Activated CD4-positive, alpha-beta memory T cell treated with anti-CD3 and anti-CD28 coated beads for 36 hours (primary cell): Measurements from ENCODE around the gene CAND2. TPM values are rescaled to one million over a fixed set of nuclear protein-coding genes. Genes with fewer than 3 reads are reported as not detected.

ENCODE experiments used
- CTCF ChIA-PET: fragments of 350-600 bp; sonication (Branson Sonifier 250); formaldehyde crosslinking; loops from one replicate; lab custom pipeline; 2021; ENCODE audit warnings: antibody characterized with exemption, inconsistent platforms; lab: Charles Lee
- POLR2A ChIA-PET: fragments of 350-600 bp; sonication (Branson Sonifier 250); formaldehyde crosslinking; loops from one replicate; lab custom pipeline; 2021; ENCODE audit warnings: antibody characterized with exemption; lab: Charles Lee
- DNase-seq: peaks from one replicate; pipeline ENCODE4 v3.0.0-alpha.2; 2020
- H3K27ac Mint-ChIP-seq: one replicate; pipeline ENCODE4 v1.8.0; 2021; ENCODE audit warnings: mixed read lengths
- H3K27me3 Mint-ChIP-seq: one replicate; pipeline ENCODE4 v1.8.0; 2021; ENCODE audit warnings: mixed read lengths
- H3K36me3 Mint-ChIP-seq: one replicate; pipeline ENCODE4 v1.8.0; 2021; ENCODE audit warnings: mixed read lengths
- H3K4me1 Mint-ChIP-seq: one replicate; pipeline ENCODE4 v1.8.0; 2021; ENCODE audit warnings: low read depth, mixed read lengths
- H3K4me3 Mint-ChIP-seq: one replicate; pipeline ENCODE4 v1.8.0; 2021; ENCODE audit warnings: mild to moderate bottlenecking, mixed read lengths
- H3K9me3 Mint-ChIP-seq: one replicate; pipeline ENCODE4 v1.8.0; 2021; ENCODE audit warnings: mixed read lengths
- intact Hi-C: fragments of 100-400 bp; cut with micrococcal nuclease; formaldehyde crosslinking; loops from one replicate; pipeline ENCODE4 v1.15.1; 2023
- total RNA-seq, 2 experiments: library from RNA; stranded (reverse); gene quantifications; one replicate each; pipeline ENCODE4 v1.2.3, GENCODE V29; 2021

CAND2 gene
- total RNA-seq = 1 to 10 TPM; 1.2 to 1.6 TPM

- ChIA-PET CTCF (interaction anchor here (2.8 to 3.4 kb wide), 2 partner anchors 9 to 13 kb away, joined by 10 to 18 read pairs; no protein-coding TSS in a partner anchor), POLR2A (interaction anchor here (1.1 to 1.2 kb wide), 2 partner anchors 39 to 45 kb away, joined by 3 to 8 read pairs; partner anchors contain the start of gene RPL32)
- H3K9me3 Mint-ChIP-seq = no peaks in the 10 kb centered on the region
- peak within 1 kb of the TSS; percentile 72 for H3K4me3 Mint-ChIP-seq
- peaks cover 2% of the 10 kb centered on the region for H3K27me3 Mint-ChIP-seq
- intact Hi-C loops = no loop called here
- H3K36me3 Mint-ChIP-seq = no peaks in the 10 kb centered on the region
- no peak within 1 kb of the TSS for H3K27ac Mint-ChIP-seq
- peaks cover 6% of the 10 kb centered on the region for H3K4me1 Mint-ChIP-seq
- DNase-seq = peak; percentile 45
Measured at GRCh38 chr3:12796171-12797123, at the start of gene CAND2. TSS of gene CAND2 (plus strand) at chr3:12796680. CDS start at chr3:12796721, 41 bp downstream.

GRCh38 chr3:12748477-12748876, 48.0 kb upstream of the CAND2 start:
- CTCF ChIA-PET = interaction anchor here (0.6 kb wide), 1 partner anchor 35 kb away, joined by 3 read pairs; no protein-coding TSS in a partner anchor
- no peaks in the 10 kb centered on the region for H3K36me3 Mint-ChIP-seq

GRCh38 chr3:12750223-12750622, 46.3 kb upstream of the CAND2 start:
- CTCF ChIA-PET = interaction anchor here (1.1 kb wide), 1 partner anchor 173 kb away, joined by 3 read pairs; no protein-coding TSS in a partner anchor

More at GRCh38 chr3:12748477-12748876, 48.0 kb upstream of the CAND2 start:
- POLR2A ChIA-PET = no interaction called here
- Mint-ChIP-seq H3K27ac (no peak overlapping the region), H3K27me3 (peaks cover 7% of the 10 kb centered on the region), H3K4me3 (no peak overlapping the region), H3K4me1 (peaks cover 6% of the 10 kb centered on the region), H3K9me3 (no peaks in the 10 kb centered on the region)
- intact Hi-C loops = no loop called here
- DNase-seq = no peak

GRCh38 chr3:12750658-12751071, 45.8 kb upstream of the CAND2 start:
- H3K9me3 Mint-ChIP-seq = no peaks in the 10 kb centered on the region
- H3K36me3 Mint-ChIP-seq = no peaks in the 10 kb centered on the region
- H3K4me3 Mint-ChIP-seq = no peak overlapping the region
- CTCF ChIA-PET = no interaction called here
- POLR2A ChIA-PET = interaction anchor here (1.0 kb wide), 1 partner anchor 89 kb away, joined by 3 read pairs; no protein-coding TSS in a partner anchor
- peak; percentile 72 for DNase-seq
- peaks cover 8% of the 10 kb centered on the region for H3K4me1 Mint-ChIP-seq
- peaks cover 5% of the 10 kb centered on the region for H3K27me3 Mint-ChIP-seq
- intact Hi-C loops = no loop called here
- H3K27ac Mint-ChIP-seq = no peak overlapping the region

More at GRCh38 chr3:12750223-12750622, 46.3 kb upstream of the CAND2 start:
- DNase-seq = no peak
- Mint-ChIP-seq H3K9me3 (no peaks in the 10 kb centered on the region), H3K27ac (no peak overlapping the region), H3K27me3 (peaks cover 5% of the 10 kb centered on the region), H3K4me3 (no peak overlapping the region), H3K36me3 (no peaks in the 10 kb centered on the region), H3K4me1 (peaks cover 6% of the 10 kb centered on the region)
- intact Hi-C loops = no loop called here
- POLR2A ChIA-PET = interaction anchor here (1.0 kb wide), 1 partner anchor 88 kb away, joined by 3 read pairs; no protein-coding TSS in a partner anchor

GRCh38 chr3:12751571-12751970, 44.9 kb upstream of the CAND2 start:
- intact Hi-C loops = no loop called here
- no peaks in the 10 kb centered on the region for H3K36me3 Mint-ChIP-seq
- peaks cover 6% of the 10 kb centered on the region for H3K27me3 Mint-ChIP-seq
- no peak overlapping the region for H3K4me3 Mint-ChIP-seq
- no peaks in the 10 kb centered on the region for H3K9me3 Mint-ChIP-seq
- DNase-seq = no peak
- H3K27ac Mint-ChIP-seq = no peak overlapping the region
- peaks cover 10% of the 10 kb centered on the region for H3K4me1 Mint-ChIP-seq
- POLR2A ChIA-PET = no interaction called here
- CTCF ChIA-PET = no interaction called here

GRCh38 chr3:12752102-12752501, 44.4 kb upstream of the CAND2 start:
- no peaks in the 10 kb centered on the region for H3K9me3 Mint-ChIP-seq
- DNase-seq = no peak
- peaks cover 8% of the 10 kb centered on the region for H3K27me3 Mint-ChIP-seq
- CTCF ChIA-PET = interaction anchor here (0.7 kb wide), 1 partner anchor 32 kb away, joined by 4 read pairs; no protein-coding TSS in a partner anchor
- H3K27ac Mint-ChIP-seq = no peak overlapping the region
- H3K36me3 Mint-ChIP-seq = no peaks in the 10 kb centered on the region
- intact Hi-C loops = no loop called here
- H3K4me1 Mint-ChIP-seq = peaks cover 12% of the 10 kb centered on the region
- H3K4me3 Mint-ChIP-seq = no peak overlapping the region
- POLR2A ChIA-PET = no interaction called here

GRCh38 chr3:12752809-12753208, 43.7 kb upstream of the CAND2 start:
- POLR2A ChIA-PET = no interaction called here
- Mint-ChIP-seq H3K4me3 (no peak overlapping the region), H3K27ac (no peak overlapping the region), H3K36me3 (no peaks in the 10 kb centered on the region), H3K27me3 (peaks cover 8% of the 10 kb centered on the region), H3K4me1 (peaks cover 12% of the 10 kb centered on the region), H3K9me3 (no peaks in the 10 kb centered on the region)
- DNase-seq = no peak
- intact Hi-C loops = no loop called here
- CTCF ChIA-PET = interaction anchor here (0.7 to 1.2 kb wide), 2 partner anchors 33 kb away, joined by 3 to 4 read pairs; no protein-coding TSS in a partner anchor

GRCh38 chr3:12753275-12754028, 43.0 kb upstream of the CAND2 start:
- Mint-ChIP-seq H3K36me3 (no peaks in the 10 kb centered on the region), H3K27me3 (peaks cover 6% of the 10 kb centered on the region), H3K4me1 (peaks cover 12% of the 10 kb centered on the region), H3K9me3 (no peaks in the 10 kb centered on the region), H3K4me3 (no peak overlapping the region), H3K27ac (no peak overlapping the region)
- no peak for DNase-seq
- ChIA-PET POLR2A (no interaction called here), CTCF (interaction anchor here (1.2 kb wide), 1 partner anchor 34 kb away, joined by 3 read pairs; no protein-coding TSS in a partner anchor)
- intact Hi-C loops = no loop called here

- POLR2A ChIA-PET = no interaction called here
- CTCF ChIA-PET = no interaction called here
Measured at GRCh38 chr3:12754313-12754712, 42.2 kb upstream of the CAND2 start.

GRCh38 chr3:12755754-12756153, 40.7 kb upstream of the CAND2 start:
- intact Hi-C loops = no loop called here
- Mint-ChIP-seq H3K9me3 (no peaks in the 10 kb centered on the region), H3K27ac (no peak overlapping the region), H3K27me3 (peaks cover 6% of the 10 kb centered on the region), H3K36me3 (no peaks in the 10 kb centered on the region), H3K4me1 (peaks cover 8% of the 10 kb centered on the region), H3K4me3 (no peak overlapping the region)
- ChIA-PET CTCF (interaction anchor here (0.7 to 0.9 kb wide), 2 partner anchors 36 to 170 kb away, joined by 3 read pairs; no protein-coding TSS in a partner anchor), POLR2A (no interaction called here)
- DNase-seq = no peak

More at GRCh38 chr3:12754313-12754712, 42.2 kb upstream of the CAND2 start:
- Mint-ChIP-seq H3K36me3 (no peaks in the 10 kb centered on the region), H3K9me3 (no peaks in the 10 kb centered on the region), H3K4me1 (peaks cover 12% of the 10 kb centered on the region), H3K4me3 (no peak overlapping the region), H3K27me3 (peaks cover 6% of the 10 kb centered on the region), H3K27ac (no peak overlapping the region)
- no peak for DNase-seq
- intact Hi-C loops = no loop called here

- H3K27ac Mint-ChIP-seq = no peak overlapping the region
- H3K36me3 Mint-ChIP-seq = no peaks in the 10 kb centered on the region
- peaks cover 6% of the 10 kb centered on the region for H3K27me3 Mint-ChIP-seq
- ChIA-PET CTCF (interaction anchor here (0.7 to 0.9 kb wide), 2 partner anchors 37 to 170 kb away, joined by 3 read pairs; no protein-coding TSS in a partner anchor), POLR2A (no interaction called here)
- H3K4me3 Mint-ChIP-seq = no peak overlapping the region
- intact Hi-C loops = no loop called here
- peaks cover 6% of the 10 kb centered on the region for H3K4me1 Mint-ChIP-seq
- no peaks in the 10 kb centered on the region for H3K9me3 Mint-ChIP-seq
- DNase-seq = no peak
Measured at GRCh38 chr3:12756175-12756574, 40.3 kb upstream of the CAND2 start.
